GM12891 (cell line): ENCODE measurements around the gene KCNAB1.

Experiments used
- PAX5 ChIP-seq: IDR thresholded peaks from 2 replicates; pipeline ENCODE4 v1.6.1; 2011; ENCODE audit warnings: low read length, moderate library complexity, mild to moderate bottlenecking; ENCODE audit not compliant: insufficient read depth, severe bottlenecking
- POLR2A ChIP-seq: IDR thresholded peaks from 2 replicates; pipeline ENCODE4 v1.6.1; 2011; ENCODE audit warnings: low read depth, low read length, control low read depth
- POLR2AphosphoS5 ChIP-seq: IDR thresholded peaks from 2 replicates; pipeline ENCODE4 v1.6.1; 2011; ENCODE audit warnings: low read depth, low read length, control low read depth
- POU2F2 ChIP-seq: IDR thresholded peaks from 2 replicates; pipeline ENCODE4 v1.6.1; 2011; ENCODE audit warnings: low read depth, mild to moderate bottlenecking, control low read depth, low read length, moderate library complexity
- TAF1 ChIP-seq: IDR thresholded peaks from 2 replicates; pipeline ENCODE4 v1.6.1; 2011; ENCODE audit warnings: low read depth, low read length, control low read depth

DNA sequence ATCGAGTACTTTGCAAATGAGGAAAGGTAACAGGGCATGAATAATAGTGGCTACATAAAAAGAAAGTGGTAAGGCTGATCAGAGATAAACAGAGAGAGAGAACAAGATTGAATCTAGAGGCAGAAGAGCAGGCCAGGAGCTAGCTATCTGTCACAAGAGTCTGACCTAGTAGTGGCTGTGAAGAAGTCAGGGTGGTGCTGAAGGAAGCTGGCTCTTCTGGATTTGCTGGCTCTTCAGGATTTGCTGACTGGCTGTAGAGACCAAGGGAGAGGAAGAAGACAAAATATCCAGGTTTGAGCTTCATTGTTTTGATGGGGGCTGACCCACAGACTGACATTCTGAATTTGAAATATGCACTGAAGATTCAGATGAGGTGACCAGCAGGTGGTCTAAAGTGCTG is 292.2 kb downstream of the KCNAB1 start:
- TF ChIP-seq POLR2A, result no peak
- no peak for TF ChIP-seq PAX5
- no peak for TF ChIP-seq TAF1
- no peak for TF ChIP-seq POLR2AphosphoS5
- no peak for TF ChIP-seq POU2F2
